Activated CD8-positive, alpha-beta memory T cell treated with anti-CD3 and anti-CD28 coated beads for 36 hours (primary cell): ENCODE results near the gene ACAD10. TPM values are rescaled to one million over a fixed set of nuclear protein-coding genes. Genes with fewer than 3 reads are reported as not detected.
"Not testable (repeated sequence)": the region's sequence is repeated elsewhere in the genome, so short reads cannot be mapped to it uniquely, and the experiment has no call there.

ENCODE experiments used
- CTCF ChIA-PET: fragments of 350-600 bp; sonication (Branson Sonifier 250); formaldehyde crosslinking; loops from one replicate; lab custom pipeline; 2021; ENCODE audit warnings: antibody characterized with exemption; lab: Charles Lee
- POLR2A ChIA-PET: fragments of 350-600 bp; sonication (Branson Sonifier 250); formaldehyde crosslinking; loops from one replicate; lab custom pipeline; 2021; ENCODE audit warnings: antibody characterized with exemption; lab: Charles Lee
- total RNA-seq, 2 experiments: library from RNA; stranded (reverse); gene quantifications; one replicate each; pipeline ENCODE4 v1.2.3, GENCODE V29; 2021

Gene ACAD10
- 10 to 100 TPM; 20.0 to 20.8 TPM for total RNA-seq

- CTCF ChIA-PET = interaction anchor here (0.9 to 1.4 kb wide), 4 partner anchors 12 to 289 kb away, joined by 3 to 5 read pairs (median 3); no protein-coding TSS in a partner anchor
- POLR2A ChIA-PET = interaction anchor here (0.6 to 1.2 kb wide), 5 partner anchors 13 to 1405 kb away, joined by 3 to 6 read pairs (median 3); partner anchors contain the start of gene ATP2A2
Observed at GRCh38 chr12:111685811-111686573, at the start of gene ACAD10, which contains the start of gene BRAP. TSS of gene ACAD10 (plus strand) at chr12:111686053. CDS start at chr12:111692710, 6,657 bp downstream. TSS of gene BRAP (minus strand) at chr12:111685956. CDS start at chr12:111685792, 164 bp downstream.

- ChIA-PET POLR2A (no interaction called here), CTCF (no interaction called here)
Observed at GRCh38 chr12:111636209-111636945, 49.5 kb upstream of the ACAD10 start.

- CTCF ChIA-PET = no interaction called here
Observed at GRCh38 chr12:111638556-111638955, 47.3 kb upstream of the ACAD10 start.

GRCh38 chr12:111640506-111640905 lies 45.3 kb upstream of the ACAD10 start:
- POLR2A ChIA-PET = no interaction called here
- CTCF ChIA-PET = no interaction called here

More at GRCh38 chr12:111638556-111638955, 47.3 kb upstream of the ACAD10 start:
- POLR2A ChIA-PET = no interaction called here

- POLR2A ChIA-PET = no interaction called here
- CTCF ChIA-PET = no interaction called here
Observed at GRCh38 chr12:111642681-111643426, 43.0 kb upstream of the ACAD10 start.

GRCh38 chr12:111643427-111643826 lies 42.4 kb upstream of the ACAD10 start:
- POLR2A ChIA-PET = no interaction called here
- CTCF ChIA-PET = interaction anchor here (1.2 kb wide), 1 partner anchor 11 kb away, joined by 3 read pairs; no protein-coding TSS in a partner anchor

- POLR2A ChIA-PET = no interaction called here
- CTCF ChIA-PET = no interaction called here
Observed at GRCh38 chr12:111645433-111645832, 40.4 kb upstream of the ACAD10 start.

GRCh38 chr12:111650912-111651311 lies 34.9 kb upstream of the ACAD10 start:
- CTCF ChIA-PET = no interaction called here
- POLR2A ChIA-PET = no interaction called here

GRCh38 chr12:111652530-111652929 lies 33.3 kb upstream of the ACAD10 start:
- POLR2A ChIA-PET, CTCF ChIA-PET: not testable (repeated sequence)

- CTCF ChIA-PET = interaction anchor here (0.5 kb wide), 1 partner anchor 45 kb away, joined by 3 read pairs; no protein-coding TSS in a partner anchor
- POLR2A ChIA-PET = no interaction called here
Observed at GRCh38 chr12:111653596-111653995, 32.3 kb upstream of the ACAD10 start.

- ChIA-PET POLR2A (no interaction called here), CTCF (interaction anchor here (0.7 kb wide), 1 partner anchor 339 kb away, joined by 3 read pairs; no protein-coding TSS in a partner anchor)
Observed at GRCh38 chr12:111655356-111655755, 30.5 kb upstream of the ACAD10 start.

- ChIA-PET POLR2A (no interaction called here), CTCF (no interaction called here)
Observed at GRCh38 chr12:111656016-111656415, 29.8 kb upstream of the ACAD10 start.

GRCh38 chr12:111664499-111664898 lies 21.4 kb upstream of the ACAD10 start:
- CTCF ChIA-PET = no interaction called here
- POLR2A ChIA-PET = no interaction called here

GRCh38 chr12:111664961-111665865 lies 20.6 kb upstream of the ACAD10 start:
- CTCF ChIA-PET = no interaction called here
- POLR2A ChIA-PET = no interaction called here

GRCh38 chr12:111672822-111673381 lies 13.0 kb upstream of the ACAD10 start:
- ChIA-PET POLR2A (interaction anchor here (0.9 kb wide), 1 partner anchor 13 kb away, joined by 6 read pairs; the partner anchor contains the start of genes ACAD10 and BRAP), CTCF (no interaction called here)

GRCh38 chr12:111673503-111673902 lies 12.3 kb upstream of the ACAD10 start:
- ChIA-PET POLR2A (interaction anchor here (0.9 kb wide), 1 partner anchor 12 kb away, joined by 6 read pairs; the partner anchor contains the start of genes ACAD10 and BRAP), CTCF (interaction anchor here (0.7 to 0.8 kb wide), 2 partner anchors 13 to 25 kb away, joined by 3 to 8 read pairs; partner anchors contain the start of genes ACAD10 and BRAP)

- POLR2A ChIA-PET = no interaction called here
- CTCF ChIA-PET = no interaction called here
Observed at GRCh38 chr12:111677186-111677585, 8.7 kb upstream of the ACAD10 start.
